Ishikawa (cell line): ENCODE data around the gene PI4KB.
A peak's percentile ranks its signal among the peaks of the same experiment; 100 is the strongest.

Source experiments
- CEBPB ChIP-seq: IDR thresholded peaks from 2 replicates; pipeline ENCODE4 v1.6.1; 2012
- CREB1 ChIP-seq: IDR thresholded peaks from 2 replicates; pipeline ENCODE4 v1.6.1; 2012; ENCODE audit warnings: low read depth
- EGR1 ChIP-seq: IDR thresholded peaks from 2 replicates; pipeline ENCODE4 v1.6.1; 2012
- EP300 ChIP-seq: IDR thresholded peaks from 2 replicates; pipeline ENCODE4 v1.6.1; 2012; ENCODE audit warnings: borderline replicate concordance
- FOXM1 ChIP-seq: IDR thresholded peaks from 2 replicates; pipeline ENCODE4 v1.6.1; 2012; ENCODE audit warnings: low read depth, borderline replicate concordance
- NFIC ChIP-seq: IDR thresholded peaks from 2 replicates; pipeline ENCODE4 v1.6.1; 2012
- RAD21 ChIP-seq: IDR thresholded peaks from 2 replicates; pipeline ENCODE4 v1.6.1; 2012; ENCODE audit warnings: low read depth
- TAF1 ChIP-seq: IDR thresholded peaks from 2 replicates; pipeline ENCODE4 v1.6.1; 2012; ENCODE audit warnings: low read depth, mild to moderate bottlenecking
- TCF12 ChIP-seq: IDR thresholded peaks from 2 replicates; pipeline ENCODE4 v1.6.1; 2012; ENCODE audit warnings: low read depth
- TEAD4 ChIP-seq: IDR thresholded peaks from 2 replicates; pipeline ENCODE4 v1.6.1; 2012
- YY1 ChIP-seq: IDR thresholded peaks from 2 replicates; pipeline ENCODE4 v1.6.1; 2012; ENCODE audit warnings: low read depth
- ZBTB7A ChIP-seq: IDR thresholded peaks from 2 replicates; pipeline ENCODE4 v1.6.1; 2012; ENCODE audit warnings: low read depth
- TF ChIP-seq, protein P1 (sequence below): IDR thresholded peaks from 2 replicates; pipeline ENCODE4 v1.6.1; 2012; ENCODE audit warnings: low read depth, mild to moderate bottlenecking
- TF ChIP-seq, protein P2 (sequence below): IDR thresholded peaks from 2 replicates; pipeline ENCODE4 v1.6.1; 2012
- TF ChIP-seq, protein P3 (sequence below): IDR thresholded peaks from 2 replicates; pipeline ENCODE4 v1.6.1; 2012

The PI4KB gene

DNA sequence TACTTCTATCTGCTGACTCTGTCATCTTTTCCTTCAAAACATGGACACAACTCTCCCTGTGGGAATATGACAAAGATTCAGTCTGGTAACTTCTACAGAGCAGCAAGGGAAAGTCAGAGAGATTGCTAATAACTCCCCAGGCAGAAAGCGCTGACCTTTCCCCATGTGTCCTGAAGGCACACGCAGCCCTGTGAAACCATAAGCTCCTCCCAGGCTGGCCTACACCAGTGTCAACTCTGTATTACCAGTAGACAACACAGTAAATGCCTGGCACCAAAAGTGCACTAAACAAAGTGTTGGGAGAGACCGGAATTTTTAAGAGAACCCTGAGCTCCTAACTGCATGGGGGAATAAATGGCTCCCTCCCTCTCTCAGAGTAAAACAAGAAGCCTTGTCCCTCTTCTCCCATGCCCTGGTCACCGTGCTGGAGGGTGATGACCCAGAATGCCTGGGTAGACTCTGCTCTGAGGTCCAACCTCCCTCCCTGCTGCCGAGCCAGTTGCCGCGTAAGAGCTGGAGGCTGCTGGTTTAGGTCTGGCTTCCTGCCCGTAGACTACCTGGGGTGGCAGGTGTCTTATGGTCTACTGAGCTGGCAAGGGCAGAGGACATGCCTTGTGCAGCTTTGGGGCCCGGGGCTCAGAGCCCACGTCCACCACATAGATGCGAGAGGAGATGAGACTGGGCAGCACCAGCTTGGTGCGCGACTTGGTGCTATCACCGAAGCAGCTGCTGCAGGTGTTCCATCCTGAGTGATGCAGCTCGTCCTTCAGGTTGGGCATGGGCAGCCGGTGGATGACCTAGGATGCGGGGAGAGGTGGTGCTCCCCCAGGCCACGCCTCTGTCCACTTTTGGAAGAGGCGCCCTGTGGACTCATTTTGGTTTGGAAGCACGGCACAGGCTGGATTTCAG lies 41.4 kb upstream of the PI4KB start:
- TF ChIP-seq, protein P1, sequence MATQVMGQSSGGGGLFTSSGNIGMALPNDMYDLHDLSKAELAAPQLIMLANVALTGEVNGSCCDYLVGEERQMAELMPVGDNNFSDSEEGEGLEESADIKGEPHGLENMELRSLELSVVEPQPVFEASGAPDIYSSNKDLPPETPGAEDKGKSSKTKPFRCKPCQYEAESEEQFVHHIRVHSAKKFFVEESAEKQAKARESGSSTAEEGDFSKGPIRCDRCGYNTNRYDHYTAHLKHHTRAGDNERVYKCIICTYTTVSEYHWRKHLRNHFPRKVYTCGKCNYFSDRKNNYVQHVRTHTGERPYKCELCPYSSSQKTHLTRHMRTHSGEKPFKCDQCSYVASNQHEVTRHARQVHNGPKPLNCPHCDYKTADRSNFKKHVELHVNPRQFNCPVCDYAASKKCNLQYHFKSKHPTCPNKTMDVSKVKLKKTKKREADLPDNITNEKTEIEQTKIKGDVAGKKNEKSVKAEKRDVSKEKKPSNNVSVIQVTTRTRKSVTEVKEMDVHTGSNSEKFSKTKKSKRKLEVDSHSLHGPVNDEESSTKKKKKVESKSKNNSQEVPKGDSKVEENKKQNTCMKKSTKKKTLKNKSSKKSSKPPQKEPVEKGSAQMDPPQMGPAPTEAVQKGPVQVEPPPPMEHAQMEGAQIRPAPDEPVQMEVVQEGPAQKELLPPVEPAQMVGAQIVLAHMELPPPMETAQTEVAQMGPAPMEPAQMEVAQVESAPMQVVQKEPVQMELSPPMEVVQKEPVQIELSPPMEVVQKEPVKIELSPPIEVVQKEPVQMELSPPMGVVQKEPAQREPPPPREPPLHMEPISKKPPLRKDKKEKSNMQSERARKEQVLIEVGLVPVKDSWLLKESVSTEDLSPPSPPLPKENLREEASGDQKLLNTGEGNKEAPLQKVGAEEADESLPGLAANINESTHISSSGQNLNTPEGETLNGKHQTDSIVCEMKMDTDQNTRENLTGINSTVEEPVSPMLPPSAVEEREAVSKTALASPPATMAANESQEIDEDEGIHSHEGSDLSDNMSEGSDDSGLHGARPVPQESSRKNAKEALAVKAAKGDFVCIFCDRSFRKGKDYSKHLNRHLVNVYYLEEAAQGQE: no peak
- peak; percentile 94 for TF ChIP-seq NFIC
- TF ChIP-seq, protein P2, sequence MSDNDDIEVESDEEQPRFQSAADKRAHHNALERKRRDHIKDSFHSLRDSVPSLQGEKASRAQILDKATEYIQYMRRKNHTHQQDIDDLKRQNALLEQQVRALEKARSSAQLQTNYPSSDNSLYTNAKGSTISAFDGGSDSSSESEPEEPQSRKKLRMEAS: peak; percentile 44; the same call in 1 of the 2 replicates
- TF ChIP-seq TAF1: no peak
- 0 out of 2 replicates have a peak, but pooled peaks have one; percentile 13 for TF ChIP-seq TEAD4
- peak; percentile 31; the same call in 1 of the 2 replicates for TF ChIP-seq EP300
- no peak for TF ChIP-seq CEBPB
- TF ChIP-seq TCF12: peak; percentile 59; the same call in 1 of the 2 replicates

DNA sequence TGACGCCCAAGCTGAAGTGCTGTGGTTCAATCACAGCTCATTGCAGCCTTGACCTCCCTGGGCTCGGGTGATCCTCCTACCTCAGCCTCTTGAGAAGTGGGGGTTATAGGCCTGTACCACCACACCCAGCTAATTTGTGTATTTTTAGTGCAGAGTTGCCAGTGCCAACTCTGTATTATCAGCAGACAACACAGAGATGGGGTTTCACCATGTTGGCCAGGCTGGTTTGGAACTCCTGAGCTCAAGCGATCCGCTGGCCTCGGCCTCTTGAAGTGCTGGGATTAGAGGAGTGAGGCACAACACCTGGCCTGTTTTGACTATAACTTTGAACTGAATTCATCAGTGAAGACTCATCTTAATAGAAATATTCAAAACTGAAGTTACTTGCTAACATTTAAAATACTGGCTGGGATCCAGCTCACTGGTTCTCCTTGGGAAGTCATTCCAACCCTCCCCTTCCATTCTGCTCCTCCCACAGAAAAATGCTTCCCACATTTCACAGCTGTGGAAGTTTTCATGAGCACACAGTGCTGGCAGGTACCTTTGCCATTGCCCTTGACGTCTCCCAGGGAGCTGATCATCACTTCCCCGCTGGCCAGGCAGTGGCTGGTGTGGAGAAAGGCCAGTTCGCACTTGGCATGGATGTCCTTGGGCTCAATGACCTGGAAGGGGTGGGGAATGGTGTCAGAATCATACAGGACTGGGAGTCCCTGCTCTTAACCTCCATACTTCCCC lies 40.6 kb upstream of the PI4KB start:
- TF ChIP-seq TCF12 (no peak), NFIC (no peak), TAF1 (no peak), CREB1 (no peak), TEAD4 (no peak), EGR1 (no peak), EP300 (no peak)
- TF ChIP-seq, protein P2: no peak

DNA sequence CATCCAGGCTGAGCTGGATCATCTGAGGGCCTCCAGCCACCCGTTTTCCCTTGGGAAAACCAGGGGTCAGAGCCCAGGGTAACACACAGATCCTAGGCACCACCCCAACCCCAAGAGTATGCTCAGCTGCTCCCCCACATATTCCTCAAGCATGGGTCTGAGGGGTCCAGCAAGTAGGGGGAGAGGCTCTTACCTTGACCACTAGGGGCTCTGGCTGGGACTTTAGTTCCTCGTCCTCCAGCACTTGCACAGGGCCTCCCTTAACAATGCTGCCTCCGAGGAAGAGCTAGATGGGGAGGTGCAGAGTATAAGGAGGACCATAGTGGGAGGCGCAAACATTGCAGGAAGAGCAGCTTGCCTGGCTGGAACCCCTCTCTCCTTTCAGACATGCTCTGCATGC lies 37.8 kb upstream of the PI4KB start:
- TF ChIP-seq, protein P1: no peak
- TF ChIP-seq, protein P3, sequence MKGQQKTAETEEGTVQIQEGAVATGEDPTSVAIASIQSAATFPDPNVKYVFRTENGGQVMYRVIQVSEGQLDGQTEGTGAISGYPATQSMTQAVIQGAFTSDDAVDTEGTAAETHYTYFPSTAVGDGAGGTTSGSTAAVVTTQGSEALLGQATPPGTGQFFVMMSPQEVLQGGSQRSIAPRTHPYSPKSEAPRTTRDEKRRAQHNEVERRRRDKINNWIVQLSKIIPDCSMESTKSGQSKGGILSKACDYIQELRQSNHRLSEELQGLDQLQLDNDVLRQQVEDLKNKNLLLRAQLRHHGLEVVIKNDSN: no peak
- TF ChIP-seq NFIC (no peak), ZBTB7A (no peak), RAD21 (no peak), EGR1 (no peak), FOXM1 (no peak), CEBPB (no peak), EP300 (no peak), TAF1 (no peak), CREB1 (no peak), YY1 (no peak), TCF12 (no peak), TEAD4 (no peak)
- TF ChIP-seq, protein P2: no peak

DNA sequence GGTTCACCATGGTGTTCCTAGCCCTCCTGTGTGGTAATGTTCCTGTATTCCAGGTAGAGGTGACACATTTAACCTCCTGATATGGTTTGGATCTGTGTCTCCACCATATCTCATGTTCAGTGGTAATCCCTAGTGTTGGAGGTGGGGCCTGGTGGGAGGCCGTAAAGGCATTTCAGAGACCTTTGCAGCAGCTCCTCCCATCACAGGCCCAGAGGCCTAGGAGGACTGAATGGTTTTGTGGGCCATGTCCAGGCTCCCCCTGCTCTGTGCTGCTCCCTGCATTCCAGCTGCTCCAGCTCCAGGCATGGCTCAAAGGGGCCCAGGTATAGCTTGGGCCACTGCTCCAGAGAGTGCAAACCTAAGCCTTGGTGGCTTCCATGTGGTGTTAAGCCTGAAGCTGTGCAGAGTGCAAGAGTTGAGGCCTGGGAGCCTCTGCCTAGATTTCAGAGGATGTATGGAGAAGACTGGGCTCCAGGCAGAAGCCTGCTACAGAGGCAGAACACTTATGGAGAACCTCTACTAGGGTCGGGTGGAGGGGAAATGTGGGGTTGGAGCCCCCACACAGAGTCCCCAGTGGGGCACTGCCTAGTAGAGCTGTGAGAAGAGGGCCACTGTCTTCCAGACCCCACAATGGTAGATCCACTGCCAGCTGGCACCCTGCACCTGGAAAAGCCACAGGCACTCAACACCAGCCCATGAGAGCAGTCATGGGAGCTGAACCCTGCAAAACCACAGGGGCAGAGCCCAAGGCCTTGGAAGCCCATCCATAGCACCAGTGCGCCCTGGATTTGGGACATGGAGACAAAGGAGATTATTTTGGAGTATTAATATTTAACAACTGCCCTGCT lies 35.3 kb upstream of the PI4KB start:
- TF ChIP-seq NFIC (no peak), RAD21 (no peak), ZBTB7A (no peak), EP300 (no peak), CEBPB (no peak), EGR1 (no peak), TCF12 (no peak), CREB1 (no peak), TEAD4 (no peak), TAF1 (no peak), YY1 (no peak), FOXM1 (no peak)
- TF ChIP-seq, protein P2: no peak
- TF ChIP-seq, protein P1: no peak
- TF ChIP-seq, protein P3: no peak
